ENCODE data around the gene LRRTM3.

LRRTM3 gene

DNA sequence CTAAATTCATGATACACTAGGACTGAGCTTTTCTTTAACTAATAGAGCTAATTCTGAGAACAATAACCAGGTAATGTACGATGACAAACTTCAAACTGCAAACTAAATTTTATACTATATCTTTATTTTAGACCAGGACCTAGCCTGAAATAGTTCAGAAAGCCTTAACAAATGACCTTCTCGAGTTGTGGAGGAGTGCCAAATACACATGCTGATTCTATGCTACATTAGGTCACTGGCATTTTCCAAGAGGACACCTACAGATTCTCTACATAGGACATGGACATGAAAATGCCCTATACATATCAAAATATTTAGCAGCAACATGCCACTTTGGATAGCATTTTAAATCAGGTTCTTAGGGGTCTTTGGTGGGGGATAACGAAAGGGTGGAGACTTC lies 44.0 kb upstream of the LRRTM3 start:
- TF ChIP-seq, protein P1, sequence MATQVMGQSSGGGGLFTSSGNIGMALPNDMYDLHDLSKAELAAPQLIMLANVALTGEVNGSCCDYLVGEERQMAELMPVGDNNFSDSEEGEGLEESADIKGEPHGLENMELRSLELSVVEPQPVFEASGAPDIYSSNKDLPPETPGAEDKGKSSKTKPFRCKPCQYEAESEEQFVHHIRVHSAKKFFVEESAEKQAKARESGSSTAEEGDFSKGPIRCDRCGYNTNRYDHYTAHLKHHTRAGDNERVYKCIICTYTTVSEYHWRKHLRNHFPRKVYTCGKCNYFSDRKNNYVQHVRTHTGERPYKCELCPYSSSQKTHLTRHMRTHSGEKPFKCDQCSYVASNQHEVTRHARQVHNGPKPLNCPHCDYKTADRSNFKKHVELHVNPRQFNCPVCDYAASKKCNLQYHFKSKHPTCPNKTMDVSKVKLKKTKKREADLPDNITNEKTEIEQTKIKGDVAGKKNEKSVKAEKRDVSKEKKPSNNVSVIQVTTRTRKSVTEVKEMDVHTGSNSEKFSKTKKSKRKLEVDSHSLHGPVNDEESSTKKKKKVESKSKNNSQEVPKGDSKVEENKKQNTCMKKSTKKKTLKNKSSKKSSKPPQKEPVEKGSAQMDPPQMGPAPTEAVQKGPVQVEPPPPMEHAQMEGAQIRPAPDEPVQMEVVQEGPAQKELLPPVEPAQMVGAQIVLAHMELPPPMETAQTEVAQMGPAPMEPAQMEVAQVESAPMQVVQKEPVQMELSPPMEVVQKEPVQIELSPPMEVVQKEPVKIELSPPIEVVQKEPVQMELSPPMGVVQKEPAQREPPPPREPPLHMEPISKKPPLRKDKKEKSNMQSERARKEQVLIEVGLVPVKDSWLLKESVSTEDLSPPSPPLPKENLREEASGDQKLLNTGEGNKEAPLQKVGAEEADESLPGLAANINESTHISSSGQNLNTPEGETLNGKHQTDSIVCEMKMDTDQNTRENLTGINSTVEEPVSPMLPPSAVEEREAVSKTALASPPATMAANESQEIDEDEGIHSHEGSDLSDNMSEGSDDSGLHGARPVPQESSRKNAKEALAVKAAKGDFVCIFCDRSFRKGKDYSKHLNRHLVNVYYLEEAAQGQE (IDR thresholded peaks at IDR 0.05; ENCODE audit: low read depth) = no peak
- TF ChIP-seq RAD21 (IDR thresholded peaks at IDR 0.05; ENCODE audit: low read depth) (no peak), TCF12 (IDR thresholded peaks at IDR 0.05; ENCODE audit: low read depth) (no peak), ZBTB7A (IDR thresholded peaks at IDR 0.05; ENCODE audit: low read depth) (no peak), CEBPB (IDR thresholded peaks at IDR 0.05) (no peak), USF1 (IDR thresholded peaks at IDR 0.05) (no peak)
- TF ChIP-seq, protein P2, sequence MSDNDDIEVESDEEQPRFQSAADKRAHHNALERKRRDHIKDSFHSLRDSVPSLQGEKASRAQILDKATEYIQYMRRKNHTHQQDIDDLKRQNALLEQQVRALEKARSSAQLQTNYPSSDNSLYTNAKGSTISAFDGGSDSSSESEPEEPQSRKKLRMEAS (IDR thresholded peaks at IDR 0.05) = no peak

DNA sequence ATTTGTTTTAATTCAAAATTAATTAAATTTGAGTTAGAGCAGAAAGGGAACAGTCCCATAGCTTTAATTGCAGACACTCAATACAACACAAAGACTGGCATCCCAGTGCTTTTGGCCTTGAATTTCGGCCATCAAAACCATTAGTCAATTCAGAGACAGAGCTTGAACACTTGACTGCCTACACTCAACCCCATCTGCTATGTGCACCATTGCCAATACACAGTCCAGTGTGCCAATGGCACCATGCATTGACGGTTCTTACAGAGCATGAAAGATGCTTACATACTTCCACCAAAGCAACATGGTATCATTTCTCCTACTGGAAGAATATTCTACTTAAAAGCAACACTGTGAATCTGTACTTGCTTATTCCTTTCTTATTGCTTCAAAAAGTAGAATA lies 43.6 kb upstream of the LRRTM3 start:
- TF ChIP-seq EGR1 (IDR thresholded peaks at IDR 0.05) = no peak
- TF ChIP-seq TAF1 (IDR thresholded peaks at IDR 0.05; ENCODE audit: low read depth) = no peak
- TF ChIP-seq NFIC (IDR thresholded peaks at IDR 0.05) = no peak
- no peak for TF ChIP-seq TEAD4 (IDR thresholded peaks at IDR 0.05)
- TF ChIP-seq ZBTB7A (IDR thresholded peaks at IDR 0.05; ENCODE audit: low read depth) = no peak
- TF ChIP-seq EP300 (IDR thresholded peaks at IDR 0.05; ENCODE audit: borderline replicate concordance) = no peak
- TF ChIP-seq CEBPB (IDR thresholded peaks at IDR 0.05) = no peak
- no peak for TF ChIP-seq FOXM1 (IDR thresholded peaks at IDR 0.05; ENCODE audit: borderline replicate concordance, low read depth)
- TF ChIP-seq, protein P1 (IDR thresholded peaks at IDR 0.05; ENCODE audit: low read depth) = no peak
- no peak for TF ChIP-seq CREB1 (IDR thresholded peaks at IDR 0.05; ENCODE audit: low read depth)
- TF ChIP-seq TCF12 (IDR thresholded peaks at IDR 0.05; ENCODE audit: low read depth) = no peak
- TF ChIP-seq, protein P2 (IDR thresholded peaks at IDR 0.05) = no peak
- TF ChIP-seq YY1 (IDR thresholded peaks at IDR 0.05; ENCODE audit: low read depth) = no peak

GRCh38 chr10:66886848-66887247 lies 39.0 kb upstream of the LRRTM3 start:
- no peak for TF ChIP-seq FOXM1 (IDR thresholded peaks at IDR 0.05; ENCODE audit: borderline replicate concordance, low read depth)
- TF ChIP-seq CEBPB (IDR thresholded peaks at IDR 0.05) = no peak
- no peak for TF ChIP-seq EGR1 (IDR thresholded peaks at IDR 0.05)
- TF ChIP-seq EP300 (IDR thresholded peaks at IDR 0.05; ENCODE audit: borderline replicate concordance) = no peak
- TF ChIP-seq TAF1 (IDR thresholded peaks at IDR 0.05; ENCODE audit: low read depth) = no peak
- TF ChIP-seq TCF12 (IDR thresholded peaks at IDR 0.05; ENCODE audit: low read depth) = no peak
- no peak for TF ChIP-seq TEAD4 (IDR thresholded peaks at IDR 0.05)
- no peak for TF ChIP-seq YY1 (IDR thresholded peaks at IDR 0.05; ENCODE audit: low read depth)
- no peak for TF ChIP-seq USF1 (IDR thresholded peaks at IDR 0.05)
- TF ChIP-seq, protein P1 (IDR thresholded peaks at IDR 0.05; ENCODE audit: low read depth) = no peak
- TF ChIP-seq, protein P2 (IDR thresholded peaks at IDR 0.05) = no peak
- TF ChIP-seq ZBTB7A (IDR thresholded peaks at IDR 0.05; ENCODE audit: low read depth) = no peak
- TF ChIP-seq RAD21 (IDR thresholded peaks at IDR 0.05; ENCODE audit: low read depth) = no peak
- no peak for TF ChIP-seq CREB1 (IDR thresholded peaks at IDR 0.05; ENCODE audit: low read depth)
- no peak for TF ChIP-seq NFIC (IDR thresholded peaks at IDR 0.05)

- no peak for TF ChIP-seq USF1 (IDR thresholded peaks at IDR 0.05)
- no peak for TF ChIP-seq CEBPB (IDR thresholded peaks at IDR 0.05)
These were observed 37.6 kb upstream of the LRRTM3 start for GRCh38 chr10:66888237-66888636.
